ENCODE data around the gene L3MBTL1.

Gene L3MBTL1

DNA sequence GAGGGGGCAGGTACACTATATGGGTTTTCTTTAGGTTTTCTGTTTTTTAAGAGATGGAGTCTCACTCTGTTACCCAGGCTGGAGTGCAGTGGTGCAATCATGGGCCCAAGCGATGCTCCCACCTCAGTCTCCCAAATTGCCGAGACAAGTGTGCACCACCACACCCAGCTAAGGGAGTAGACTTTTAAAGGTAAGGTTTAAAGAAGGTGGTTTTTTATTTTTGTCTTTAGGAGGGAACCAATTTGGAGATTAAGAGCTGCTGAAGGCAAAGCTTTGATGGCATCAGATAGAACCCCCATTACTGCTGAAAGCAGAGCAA lies 41.9 kb upstream of the L3MBTL1 start:
- Histone ChIP-seq H3K9me3 (replicated peaks; ENCODE audit: insufficient read depth, low read length) (no peaks in the 10 kb centered on the region), H4K20me1 (ENCODE audit: insufficient read depth, low read length) (0 out of 2 replicates have a peak, but pooled peaks cover 3% of the 10 kb centered on the region), H3K9ac (ENCODE audit: low read length) (no peak overlapping the region), H3K4me1 (ENCODE audit: low read length) (no peaks in the 10 kb centered on the region), H3K36me3 (replicated peaks; ENCODE audit: insufficient read depth, low read length) (peaks cover 14% of the 10 kb centered on the region), H3K4me3 (ENCODE audit: low read length) (no peak overlapping the region), H2AFZ (ENCODE audit: low read length) (no peak overlapping the region), H3K9me2 (replicated peaks; ENCODE audit: insufficient read depth, low read length) (no peaks in the 10 kb centered on the region), H3K4me2 (ENCODE audit: low read depth, low read length) (no peak overlapping the region), H3K79me2 (ENCODE audit: low read length) (peaks cover 29% of the 10 kb centered on the region), H3K27me3 (replicated peaks; ENCODE audit: insufficient read depth, low read length) (no peaks in the 10 kb centered on the region), H3K27ac (ENCODE audit: low read length) (no peak overlapping the region), H3F3A (ENCODE audit: insufficient read depth, low read length) (peaks cover 20% of the 10 kb centered on the region; the same call in 1 of the 2 replicates)
- TF ChIP-seq CTCF (IDR thresholded peaks at IDR 0.05; ENCODE audit: low read length) (no peak), EZH2 (optimal IDR thresholded peaks at IDR 0.05; ENCODE audit: low read depth, low read length) (no peak), EZH2phosphoT487 (IDR thresholded peaks at IDR 0.05; ENCODE audit: low read length) (no peak)
- DNase-seq = no peak

DNA sequence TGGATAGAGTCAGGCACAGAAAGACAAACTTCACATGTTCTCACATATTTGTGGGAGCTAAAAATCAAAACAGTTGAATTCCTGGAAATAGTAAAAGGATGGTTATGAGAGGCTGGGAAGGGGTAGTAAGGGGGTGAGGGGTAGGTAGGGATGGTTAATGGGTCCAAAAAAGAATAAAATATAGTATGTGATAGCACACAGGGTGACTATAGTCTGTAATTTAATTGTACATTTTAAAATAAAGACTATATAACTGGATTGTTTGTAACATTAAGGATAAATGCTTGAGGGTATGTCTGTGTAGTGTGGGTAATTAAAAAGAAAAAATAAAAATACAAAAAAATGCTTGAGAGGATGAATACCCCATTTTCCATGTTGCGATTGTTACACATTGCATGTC lies 39.9 kb upstream of the L3MBTL1 start:
- Histone ChIP-seq H3K9me3 (replicated peaks; ENCODE audit: insufficient read depth, low read length) (no peaks in the 10 kb centered on the region), H3K9me2 (replicated peaks; ENCODE audit: insufficient read depth, low read length) (no peaks in the 10 kb centered on the region), H3F3A (ENCODE audit: insufficient read depth, low read length) (peaks cover 13% of the 10 kb centered on the region; the same call in 1 of the 2 replicates), H2AFZ (ENCODE audit: low read length) (no peak overlapping the region), H3K36me3 (replicated peaks; ENCODE audit: insufficient read depth, low read length) (peaks cover 4% of the 10 kb centered on the region), H3K9ac (ENCODE audit: low read length) (no peak overlapping the region), H3K27me3 (replicated peaks; ENCODE audit: insufficient read depth, low read length) (no peaks in the 10 kb centered on the region), H3K4me2 (ENCODE audit: low read depth, low read length) (no peak overlapping the region), H3K79me2 (ENCODE audit: low read length) (peaks cover 14% of the 10 kb centered on the region), H3K4me3 (ENCODE audit: low read length) (no peak overlapping the region), H3K4me1 (ENCODE audit: low read length) (no peaks in the 10 kb centered on the region), H4K20me1 (ENCODE audit: insufficient read depth, low read length) (no peaks in the 10 kb centered on the region), H3K27ac (ENCODE audit: low read length) (no peak overlapping the region)
- TF ChIP-seq CTCF (IDR thresholded peaks at IDR 0.05; ENCODE audit: low read length) = no peak
- TF ChIP-seq EZH2phosphoT487 (IDR thresholded peaks at IDR 0.05; ENCODE audit: low read length) = no peak
- no peak for TF ChIP-seq EZH2 (optimal IDR thresholded peaks at IDR 0.05; ENCODE audit: low read depth, low read length)
- no peak for DNase-seq

- H2AFZ ChIP-seq (ENCODE audit: low read length) = no peak overlapping the region
- H3K9ac ChIP-seq (ENCODE audit: low read length) = no peak overlapping the region
- no peaks in the 10 kb centered on the region for H3K27me3 ChIP-seq (replicated peaks; ENCODE audit: insufficient read depth, low read length)
- no peak overlapping the region for H3K4me2 ChIP-seq (ENCODE audit: low read depth, low read length)
- 0 out of 2 replicates have a peak, but pooled peaks cover 5% of the 10 kb centered on the region for H3F3A ChIP-seq (ENCODE audit: insufficient read depth, low read length)
- no peaks in the 10 kb centered on the region for H3K4me1 ChIP-seq (ENCODE audit: low read length)
- H3K9me2 ChIP-seq (replicated peaks; ENCODE audit: insufficient read depth, low read length) = no peaks in the 10 kb centered on the region
- no peaks in the 10 kb centered on the region for H3K9me3 ChIP-seq (replicated peaks; ENCODE audit: insufficient read depth, low read length)
- H3K36me3 ChIP-seq (replicated peaks; ENCODE audit: insufficient read depth, low read length) = no peaks in the 10 kb centered on the region
- H3K4me3 ChIP-seq (ENCODE audit: low read length) = no peak overlapping the region
- TF ChIP-seq EZH2 (optimal IDR thresholded peaks at IDR 0.05; ENCODE audit: low read depth, low read length) = no peak
- no peak for TF ChIP-seq CTCF (IDR thresholded peaks at IDR 0.05; ENCODE audit: low read length)
- TF ChIP-seq EZH2phosphoT487 (IDR thresholded peaks at IDR 0.05; ENCODE audit: low read length) = no peak
- H4K20me1 ChIP-seq (ENCODE audit: insufficient read depth, low read length) = no peaks in the 10 kb centered on the region
- no peaks in the 10 kb centered on the region for H3K79me2 ChIP-seq (ENCODE audit: low read length)
- no peak for DNase-seq
- H3K27ac ChIP-seq (ENCODE audit: low read length) = no peak overlapping the region
These were observed 34.7 kb upstream of the L3MBTL1 start for GRCh38 chr20:43472671-43473380.
